Measurements from ENCODE around the gene ZNF280B. TPM values are rescaled to one million over a fixed set of nuclear protein-coding genes. Genes with fewer than 3 reads are reported as not detected.

ZNF280B gene
- polyA plus RNA-seq, 3 donors: 0.04 TPM; not detected in 2

- Histone ChIP-seq H3K9me3 (replicated peaks in 1 of 2; ENCODE audit: control insufficient read depth in 1 of 2, insufficient read depth in 1 of 2, low read length in 2 of 2) (no peaks in the 10 kb centered on the region), H3K79me2 (ENCODE audit: insufficient read depth, low read length) (no peaks in the 10 kb centered on the region), H3K9ac (ENCODE audit: insufficient read depth, low read length, poor library complexity, severe bottlenecking) (no peak overlapping the region), H4K20me1 (ENCODE audit: insufficient read depth, low read length) (no peaks in the 10 kb centered on the region), H3K27ac (ENCODE audit: low read depth in 1 of 2, low read length in 2 of 2) (no peak overlapping the region), H3K4me2 (replicated peaks; ENCODE audit: extremely low read depth, low read length, poor library complexity, severe bottlenecking) (no peak overlapping the region), H2AFZ (ENCODE audit: insufficient read depth, low read depth, low read length, poor library complexity, severe bottlenecking) (no peak overlapping the region), H3K36me3 (replicated peaks in 1 of 2; ENCODE audit: control insufficient read depth in 1 of 2, insufficient read depth in 2 of 2, low read length in 2 of 2) (no peaks in the 10 kb centered on the region), H3K4me3 (replicated peaks in 1 of 3; ENCODE audit: low read depth in 2 of 3, low read length in 3 of 3) (no peak overlapping the region), H3K27me3 (ENCODE audit: control insufficient read depth in 2 of 2, insufficient read depth in 2 of 2, low read length in 2 of 2) (no peaks in the 10 kb centered on the region), H3K4me1 (ENCODE audit: control insufficient read depth in 1 of 2, insufficient read depth in 2 of 2, low read length in 2 of 2) (peaks cover 5 to 16% of the 10 kb centered on the region in 2 donors)
- intact Hi-C loops (cut with micrococcal nuclease): no loop called here
- H3K4me1 Mint-ChIP-seq: peaks cover 14% of the 10 kb centered on the region
- DNase-seq: no peak
- no peaks in the 10 kb centered on the region for H3K27me3 Mint-ChIP-seq (ENCODE audit: low read depth in 3 of 3)
- TF ChIP-seq CTCF (IDR thresholded peaks at IDR 0.05): no peak
- no CpG with 5 or more reads among the region's 1 CpG for WGBS (ENCODE audit: insufficient coverage)
- no peaks in the 10 kb centered on the region for H3K36me3 Mint-ChIP-seq
- no peak overlapping the region for H3K4me3 Mint-ChIP-seq
- H3K9me3 Mint-ChIP-seq: peaks cover 0 to 4% (median 0%) of the 10 kb centered on the region in 7 donors
- H3K27ac Mint-ChIP-seq: no peak overlapping the region
These were observed 44.6 kb upstream of the ZNF280B start for GRCh38 chr22:22553141-22553540.

- intact Hi-C loops (cut with micrococcal nuclease): no loop called here
- Mint-ChIP-seq H3K9me3 (peaks cover 0 to 4% (median 0%) of the 10 kb centered on the region in 7 donors), H3K4me1 (peaks cover 19% of the 10 kb centered on the region), H3K27me3 (ENCODE audit: low read depth in 3 of 3) (no peaks in the 10 kb centered on the region), H3K27ac (no peak overlapping the region), H3K36me3 (no peaks in the 10 kb centered on the region), H3K4me3 (no peak overlapping the region)
- 62% methylated on average over 2 of the region's 4 CpGs for WGBS (ENCODE audit: insufficient coverage)
- H3K4me2 ChIP-seq (replicated peaks; ENCODE audit: extremely low read depth, low read length, poor library complexity, severe bottlenecking): no peak overlapping the region
- H3K36me3 ChIP-seq (replicated peaks in 1 of 2; ENCODE audit: control insufficient read depth in 1 of 2, insufficient read depth in 2 of 2, low read length in 2 of 2): no peaks in the 10 kb centered on the region
- no peak overlapping the region for H2AFZ ChIP-seq (ENCODE audit: insufficient read depth, low read depth, low read length, poor library complexity, severe bottlenecking)
- no peaks in the 10 kb centered on the region for H3K79me2 ChIP-seq (ENCODE audit: insufficient read depth, low read length)
- no peak for TF ChIP-seq CTCF (IDR thresholded peaks at IDR 0.05)
- H4K20me1 ChIP-seq (ENCODE audit: insufficient read depth, low read length): no peaks in the 10 kb centered on the region
- DNase-seq: no peak
- peaks cover 9 to 21% of the 10 kb centered on the region in 2 donors for H3K4me1 ChIP-seq (ENCODE audit: control insufficient read depth in 1 of 2, insufficient read depth in 2 of 2, low read length in 2 of 2)
- H3K4me3 ChIP-seq (replicated peaks in 1 of 3; ENCODE audit: low read depth in 2 of 3, low read length in 3 of 3): no peak overlapping the region
- no peaks in the 10 kb centered on the region for H3K27me3 ChIP-seq (ENCODE audit: control insufficient read depth in 2 of 2, insufficient read depth in 2 of 2, low read length in 2 of 2)
- H3K9me3 ChIP-seq (replicated peaks in 1 of 2; ENCODE audit: control insufficient read depth in 1 of 2, insufficient read depth in 1 of 2, low read length in 2 of 2): no peaks in the 10 kb centered on the region
- no peak overlapping the region for H3K9ac ChIP-seq (ENCODE audit: insufficient read depth, low read length, poor library complexity, severe bottlenecking)
- no peak overlapping the region for H3K27ac ChIP-seq (ENCODE audit: low read depth in 1 of 2, low read length in 2 of 2)
These were observed 44.1 kb upstream of the ZNF280B start for GRCh38 chr22:22552630-22553029.

Data from CD14-positive monocyte (primary cell).